GM18526 (cell line): Measurements from ENCODE around the gene MACROH2A1.

ENCODE experiments used
- POLR2A ChIP-seq: IDR thresholded peaks from 3 replicates; pipeline ENCODE4 v1.6.1; 2011; ENCODE audit not compliant: insufficient read length; ENCODE audit errors: extremely low read depth

Gene MACROH2A1

GRCh38 chr5:135379046-135379654 is 19.9 kb downstream of the MACROH2A1 start:
- TF ChIP-seq POLR2A = no peak

GRCh38 chr5:135377751-135378680 is 21.0 kb downstream of the MACROH2A1 start:
- TF ChIP-seq POLR2A = no peak

GRCh38 chr5:135376961-135377624 is 21.9 kb downstream of the MACROH2A1 start:
- no peak for TF ChIP-seq POLR2A

GRCh38 chr5:135375040-135375793 is 23.8 kb downstream of the MACROH2A1 start:
- no peak for TF ChIP-seq POLR2A

- no peak for TF ChIP-seq POLR2A
Observed at GRCh38 chr5:135373736-135374515, 25.1 kb downstream of the MACROH2A1 start.

- no peak for TF ChIP-seq POLR2A
Observed at GRCh38 chr5:135372654-135373381, 26.2 kb downstream of the MACROH2A1 start.

- no peak for TF ChIP-seq POLR2A
Observed at GRCh38 chr5:135371622-135372232, 27.3 kb downstream of the MACROH2A1 start.

- no peak for TF ChIP-seq POLR2A
Observed at GRCh38 chr5:135369952-135370351, 29.1 kb downstream of the MACROH2A1 start.

GRCh38 chr5:135367554-135367953 is 31.5 kb downstream of the MACROH2A1 start:
- no peak for TF ChIP-seq POLR2A

- no peak for TF ChIP-seq POLR2A
Observed at GRCh38 chr5:135367076-135367475, 32.0 kb downstream of the MACROH2A1 start.

- no peak for TF ChIP-seq POLR2A
Observed at GRCh38 chr5:135365281-135365680, 33.8 kb downstream of the MACROH2A1 start.

- TF ChIP-seq POLR2A = no peak
Observed at GRCh38 chr5:135364421-135365262, 34.4 kb downstream of the MACROH2A1 start.
